GM18526 (cell line): ENCODE measurements around the gene ARL16.
A peak's percentile ranks its signal among the peaks of the same experiment; 100 is the strongest.

Experiments
- POLR2A ChIP-seq: IDR thresholded peaks from 3 replicates; pipeline ENCODE4 v1.6.1; 2011; ENCODE audit not compliant: insufficient read length; ENCODE audit errors: extremely low read depth

ARL16 gene

DNA sequence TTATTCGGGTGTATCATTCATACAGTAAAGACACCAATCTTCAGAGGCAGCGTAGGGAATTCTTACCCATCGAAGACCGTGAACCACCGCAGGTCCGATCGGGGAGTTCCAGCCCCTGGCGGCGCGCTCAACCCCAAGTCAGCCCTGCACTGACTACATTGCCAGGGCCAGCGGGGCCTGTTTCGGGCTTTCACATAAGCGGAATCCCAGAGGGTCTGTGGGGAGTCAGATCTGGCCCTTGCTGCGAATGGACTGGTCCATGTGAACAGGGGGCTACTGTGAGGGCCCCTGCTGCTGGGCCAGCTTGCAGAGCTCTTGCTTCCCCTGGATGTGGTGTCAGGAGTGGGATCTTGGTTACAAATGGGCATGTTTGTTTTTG lies 34.9 kb downstream of the ARL16 start:
- no peak for TF ChIP-seq POLR2A

DNA sequence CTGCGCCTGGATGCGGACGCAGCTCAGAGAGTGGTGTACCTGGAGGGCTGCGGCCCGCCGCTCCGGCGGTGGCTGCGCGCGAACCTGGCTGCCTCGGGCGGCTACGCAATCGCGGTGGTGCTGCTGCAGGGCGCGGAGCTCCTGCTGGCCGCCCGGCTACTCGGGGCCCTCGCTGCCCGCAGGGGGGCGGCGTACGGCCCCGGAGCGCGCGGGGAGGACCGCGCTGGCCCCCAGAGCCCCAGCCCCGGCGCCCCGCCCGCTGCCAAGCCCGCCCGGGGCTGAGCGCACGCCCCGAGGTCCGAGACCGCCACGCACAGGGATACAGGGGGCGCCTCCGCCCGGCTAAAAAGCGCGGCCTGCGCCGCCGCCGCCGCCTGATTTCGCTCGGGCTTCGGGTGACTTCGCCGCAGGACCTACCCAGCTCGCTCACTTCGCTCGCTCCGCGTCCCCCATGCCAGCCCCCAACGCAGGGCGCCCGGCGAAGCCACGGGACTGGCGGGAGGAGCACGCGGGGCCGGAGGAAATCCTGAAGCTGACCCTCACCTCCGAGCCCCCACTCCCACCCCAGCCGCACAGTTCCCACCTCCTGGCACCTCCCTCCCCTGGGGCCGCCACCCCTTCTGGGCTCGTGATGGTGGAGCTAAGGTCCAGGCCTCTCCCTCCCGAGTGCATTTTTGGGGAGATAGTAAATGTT lies 35.4 kb downstream of the ARL16 start:
- no peak for TF ChIP-seq POLR2A

GRCh38 chr17:81647640-81648012 lies 36.0 kb downstream of the ARL16 start:
- no peak for TF ChIP-seq POLR2A

- no peak for TF ChIP-seq POLR2A
Observed at GRCh38 chr17:81646869-81647600, 36.6 kb downstream of the ARL16 start.

DNA sequence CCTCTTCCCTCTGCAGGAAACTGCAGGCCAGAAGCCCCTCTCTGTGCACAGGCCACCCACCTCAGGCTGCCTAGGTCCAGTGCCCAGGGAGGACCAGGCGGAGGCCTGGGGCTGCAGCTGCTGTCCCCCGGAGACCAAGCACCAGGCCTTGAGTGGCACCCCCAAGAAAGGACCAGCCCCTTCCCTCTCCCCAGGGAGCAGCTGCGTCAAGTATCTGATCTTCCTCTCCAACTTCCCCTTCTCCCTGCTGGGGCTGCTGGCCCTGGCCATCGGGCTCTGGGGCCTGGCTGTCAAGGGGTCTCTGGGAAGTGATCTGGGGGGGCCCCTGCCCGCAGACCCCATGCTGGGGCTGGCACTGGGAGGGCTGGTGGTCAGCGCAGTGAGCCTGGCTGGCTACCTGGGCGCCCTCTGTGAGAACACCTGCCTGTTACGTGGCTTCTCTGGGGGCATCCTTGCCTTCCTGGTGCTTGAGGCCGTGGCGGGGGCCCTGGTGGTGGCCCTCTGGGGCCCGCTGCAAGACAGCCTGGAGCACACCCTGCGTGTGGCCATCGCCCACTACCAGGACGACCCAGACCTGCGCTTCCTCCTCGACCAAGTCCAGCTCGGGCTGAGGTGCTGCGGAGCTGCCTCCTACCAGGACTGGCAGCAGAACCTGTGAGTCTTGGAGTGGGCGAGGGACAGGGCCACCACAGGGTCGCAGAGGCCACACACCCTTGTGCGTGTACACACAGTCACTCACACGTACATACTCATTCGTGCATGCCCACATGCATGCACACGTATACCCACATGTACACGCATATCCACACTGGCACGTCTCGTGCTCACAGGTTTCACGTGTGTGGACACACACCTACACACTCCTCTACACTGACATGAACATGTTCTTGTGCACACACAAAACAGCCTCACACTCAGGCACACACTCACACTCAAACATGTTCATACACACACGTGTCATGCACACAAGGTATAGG lies 38.3 kb downstream of the ARL16 start:
- TF ChIP-seq POLR2A: no peak

- TF ChIP-seq POLR2A: no peak
Observed at GRCh38 chr17:81644496-81644895, 39.1 kb downstream of the ARL16 start.

- no peak for TF ChIP-seq POLR2A
Observed at GRCh38 chr17:81641825-81642489, 41.6 kb downstream of the ARL16 start.

- TF ChIP-seq POLR2A: no peak
Observed at GRCh38 chr17:81640011-81640410, 43.6 kb downstream of the ARL16 start.

GRCh38 chr17:81638683-81639082 lies 44.9 kb downstream of the ARL16 start:
- TF ChIP-seq POLR2A: no peak

- peak; percentile 84 for TF ChIP-seq POLR2A
Observed at GRCh38 chr17:81636505-81637288, 46.9 kb downstream of the ARL16 start, which contains the start of the genes NPLOC4 and TSPAN10. TSS of gene NPLOC4 (minus strand) at chr17:81637112. CDS start at chr17:81636930, 182 bp downstream. TSS of gene TSPAN10 (plus strand) at chr17:81637196. CDS start at chr17:81642413, 5,217 bp downstream.

GRCh38 chr17:81635973-81636504 lies 47.6 kb downstream of the ARL16 start:
- no peak for TF ChIP-seq POLR2A

- TF ChIP-seq POLR2A: no peak
Observed at GRCh38 chr17:81635431-81635830, 48.2 kb downstream of the ARL16 start.

DNA sequence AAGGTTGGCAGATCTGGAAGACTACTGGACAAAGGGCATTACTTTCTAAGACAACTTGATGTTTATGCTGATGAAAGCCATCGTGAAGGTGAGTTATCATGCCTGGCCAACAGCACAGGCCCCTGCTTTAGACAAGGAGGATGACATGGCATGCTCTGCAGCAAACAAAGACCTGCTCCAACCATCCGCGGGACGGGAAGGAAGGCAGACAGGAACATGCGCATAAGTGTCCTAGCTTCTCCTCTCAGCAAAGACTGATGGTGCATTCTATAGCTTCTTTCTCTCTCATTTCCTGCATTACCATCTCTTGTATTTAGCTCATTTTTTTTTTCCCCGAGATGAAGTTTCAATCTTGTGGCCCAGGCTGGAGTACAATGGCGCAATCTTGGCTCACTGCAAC lies 52.1 kb downstream of the ARL16 start:
- TF ChIP-seq POLR2A: no peak
